Peyer's patch (tissue), 4 donors: ENCODE measurements around the gene SKI. TPM values are rescaled to one million over a fixed set of nuclear protein-coding genes. Genes with fewer than 3 reads are reported as not detected.

ENCODE experiments used
- DNase-seq, 3 donors: peaks; one replicate each; pipeline ENCODE4 v3.0.0-alpha.2; 2017 to 2019
- H3K27ac ChIP-seq, 4 donors: fragments of 200-600 bp; sonication (generic); one replicate each; pipeline ENCODE4 v1.5.1; 2016 to 2019
- H3K27me3 ChIP-seq, 2 donors: fragments of 200-600 bp; sonication (generic); one replicate each; pipeline ENCODE4 v1.5.1; 2019
- H3K36me3 ChIP-seq, 3 donors: fragments of 200-600 bp; sonication (generic); one replicate each; pipeline ENCODE4 v1.5.1; 2016 to 2019
- H3K4me1 ChIP-seq, 4 donors: fragments of 200-600 bp; sonication (generic); one replicate each; pipeline ENCODE4 v1.5.1; 2016 to 2019
- H3K4me3 ChIP-seq, 4 donors: fragments of 200-600 bp; sonication (generic); 1 replicate in 3 of 4; 2 replicates in 1 of 4; pipeline ENCODE4 v1.5.1; 2016 to 2019; ENCODE audit warnings: mild to moderate bottlenecking in 1 of 4
- H3K9me3 ChIP-seq, 4 donors: fragments of 200-600 bp; sonication (generic); one replicate each; pipeline ENCODE4 v1.5.1; 2016 to 2019; ENCODE audit warnings: mild to moderate bottlenecking in 1 of 4
- POLR2A ChIP-seq, 2 donors: fragments of 450-650 bp; IDR thresholded peaks; one replicate each; pipeline ENCODE4 v1.5.1; 2017; ENCODE audit warnings: antibody characterized with exemption in 2 of 2, mild to moderate bottlenecking in 2 of 2, moderate library complexity in 2 of 2
- total RNA-seq, 4 donors: library from RNA; depleted of rRNA; stranded (reverse); fragments of >200 nt; gene quantifications; one replicate each; pipeline ENCODE4 v1.1.0, GENCODE V29; 2016
- TF ChIP-seq, protein P1 (sequence below), 6 experiments: fragments of 450-650 bp in 4 of 6; fragments of 200-600 bp in 2 of 6; sonication (generic) in 1 of 6; IDR thresholded peaks; one replicate each; pipeline ENCODE4 v1.5.1; 2017 to 2019; ENCODE audit warnings: antibody characterized with exemption in 6 of 6, mild to moderate bottlenecking in 3 of 6, moderate library complexity in 1 of 6

Gene SKI
- total RNA-seq, 4 donors from 2014 or later, result 20.1 to 41.5 (median 37.1) TPM

DNA sequence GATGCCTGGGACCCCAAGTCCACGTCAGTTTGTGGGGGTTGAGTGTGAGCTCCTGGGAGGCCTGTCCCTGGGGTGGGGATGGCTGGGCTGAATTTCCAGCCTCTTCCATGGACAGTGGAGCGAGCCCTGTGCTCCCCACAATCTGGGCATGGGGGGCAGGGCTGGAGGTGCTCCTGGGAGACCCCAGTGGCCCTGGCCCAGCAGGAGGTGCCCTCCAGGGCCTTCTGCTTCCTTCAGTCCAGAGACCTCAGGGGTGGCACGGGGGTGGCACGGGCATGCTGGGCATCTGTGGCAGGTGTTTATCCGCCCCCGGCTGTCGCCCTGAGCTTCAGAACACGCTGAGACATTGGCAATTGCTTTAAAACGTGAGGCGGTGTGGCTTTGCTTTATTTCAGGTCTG lies 122.4 kb downstream of the SKI start:
- Histone ChIP-seq H3K27ac (no peak overlapping the region), H3K36me3 (no peaks in the 10 kb centered on the region), H3K4me3 (no peak overlapping the region), H3K9me3 (no peaks in the 10 kb centered on the region), H3K4me1 (no peaks in the 10 kb centered on the region), H3K27me3 (no peaks in the 10 kb centered on the region)
- TF ChIP-seq, protein P1, sequence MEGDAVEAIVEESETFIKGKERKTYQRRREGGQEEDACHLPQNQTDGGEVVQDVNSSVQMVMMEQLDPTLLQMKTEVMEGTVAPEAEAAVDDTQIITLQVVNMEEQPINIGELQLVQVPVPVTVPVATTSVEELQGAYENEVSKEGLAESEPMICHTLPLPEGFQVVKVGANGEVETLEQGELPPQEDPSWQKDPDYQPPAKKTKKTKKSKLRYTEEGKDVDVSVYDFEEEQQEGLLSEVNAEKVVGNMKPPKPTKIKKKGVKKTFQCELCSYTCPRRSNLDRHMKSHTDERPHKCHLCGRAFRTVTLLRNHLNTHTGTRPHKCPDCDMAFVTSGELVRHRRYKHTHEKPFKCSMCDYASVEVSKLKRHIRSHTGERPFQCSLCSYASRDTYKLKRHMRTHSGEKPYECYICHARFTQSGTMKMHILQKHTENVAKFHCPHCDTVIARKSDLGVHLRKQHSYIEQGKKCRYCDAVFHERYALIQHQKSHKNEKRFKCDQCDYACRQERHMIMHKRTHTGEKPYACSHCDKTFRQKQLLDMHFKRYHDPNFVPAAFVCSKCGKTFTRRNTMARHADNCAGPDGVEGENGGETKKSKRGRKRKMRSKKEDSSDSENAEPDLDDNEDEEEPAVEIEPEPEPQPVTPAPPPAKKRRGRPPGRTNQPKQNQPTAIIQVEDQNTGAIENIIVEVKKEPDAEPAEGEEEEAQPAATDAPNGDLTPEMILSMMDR (IDR thresholded peaks at IDR 0.05), result no peak
- TF ChIP-seq POLR2A (IDR thresholded peaks at IDR 0.05), result no peak
- DNase-seq, result no peak

DNA sequence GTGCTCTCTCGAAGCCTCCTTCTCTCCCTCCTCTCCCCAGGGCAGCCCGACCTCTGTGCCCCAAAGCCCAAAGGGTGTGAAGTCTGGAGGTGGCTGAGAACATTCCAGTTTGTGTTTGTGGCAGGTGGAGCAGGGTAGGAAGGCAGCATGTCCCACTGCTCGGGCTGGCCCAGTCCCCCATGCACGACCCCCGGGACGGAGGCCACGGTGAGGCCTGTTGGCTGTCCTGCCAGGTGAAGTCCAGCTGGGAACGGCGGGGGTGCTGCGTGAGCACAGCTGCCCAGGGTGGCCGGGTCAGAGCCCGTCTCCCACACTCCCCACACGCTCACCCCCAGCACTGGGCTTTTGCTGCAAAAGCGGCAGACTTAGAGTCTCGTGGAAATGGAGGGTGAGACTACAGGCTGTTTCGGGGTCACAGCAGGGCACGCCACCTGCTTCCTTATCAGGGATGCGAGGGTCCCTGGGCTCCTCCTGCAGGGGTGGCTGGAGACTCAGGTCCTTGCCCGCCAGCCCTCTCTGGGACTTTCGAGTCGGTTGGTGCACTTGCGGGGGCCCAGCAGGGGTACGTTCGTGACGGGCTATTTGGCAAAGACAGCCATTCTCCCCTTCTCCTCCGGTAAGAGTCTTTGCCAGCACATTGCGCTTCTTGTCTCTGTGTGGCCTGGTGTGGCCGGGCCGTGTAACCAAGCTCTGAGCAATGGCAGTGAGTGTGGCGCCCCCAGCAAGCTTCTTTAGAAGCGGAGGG lies 123.0 kb downstream of the SKI start:
- Histone ChIP-seq H3K36me3 (no peaks in the 10 kb centered on the region), H3K27me3 (no peaks in the 10 kb centered on the region), H3K4me3 (no peak overlapping the region), H3K27ac (no peak overlapping the region), H3K4me1 (no peaks in the 10 kb centered on the region), H3K9me3 (no peaks in the 10 kb centered on the region)
- TF ChIP-seq, protein P1 (IDR thresholded peaks at IDR 0.05), result no peak
- no peak for TF ChIP-seq POLR2A (IDR thresholded peaks at IDR 0.05)
- DNase-seq, result no peak

DNA sequence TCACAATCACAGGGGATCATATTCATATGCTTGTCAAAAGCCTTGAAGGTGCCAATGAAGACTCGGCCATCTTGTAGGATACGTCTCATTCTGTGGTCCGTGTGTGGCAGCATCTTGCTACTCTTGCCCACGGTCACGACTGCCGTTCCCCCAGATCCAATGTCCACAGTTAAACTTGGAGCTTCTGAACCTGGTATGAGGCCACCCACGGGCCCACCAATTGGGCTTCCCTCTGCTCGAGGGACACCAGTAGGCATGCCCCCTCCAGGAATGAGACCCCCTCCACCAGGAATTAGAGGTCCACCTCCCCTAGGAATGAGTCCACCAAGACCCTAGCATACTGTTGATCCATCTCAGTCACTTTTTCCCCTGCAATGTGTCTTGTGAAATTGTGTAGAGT lies 123.6 kb downstream of the SKI start:
- no peaks in the 10 kb centered on the region for H3K27me3 ChIP-seq
- TF ChIP-seq, protein P1 (IDR thresholded peaks at IDR 0.05), result no peak
- TF ChIP-seq POLR2A (IDR thresholded peaks at IDR 0.05), result no peak
- no peak overlapping the region for H3K27ac ChIP-seq
- no peak for DNase-seq
- no peaks in the 10 kb centered on the region for H3K36me3 ChIP-seq
- no peak overlapping the region for H3K4me3 ChIP-seq
- no peaks in the 10 kb centered on the region for H3K4me1 ChIP-seq
- H3K9me3 ChIP-seq, result no peaks in the 10 kb centered on the region

DNA sequence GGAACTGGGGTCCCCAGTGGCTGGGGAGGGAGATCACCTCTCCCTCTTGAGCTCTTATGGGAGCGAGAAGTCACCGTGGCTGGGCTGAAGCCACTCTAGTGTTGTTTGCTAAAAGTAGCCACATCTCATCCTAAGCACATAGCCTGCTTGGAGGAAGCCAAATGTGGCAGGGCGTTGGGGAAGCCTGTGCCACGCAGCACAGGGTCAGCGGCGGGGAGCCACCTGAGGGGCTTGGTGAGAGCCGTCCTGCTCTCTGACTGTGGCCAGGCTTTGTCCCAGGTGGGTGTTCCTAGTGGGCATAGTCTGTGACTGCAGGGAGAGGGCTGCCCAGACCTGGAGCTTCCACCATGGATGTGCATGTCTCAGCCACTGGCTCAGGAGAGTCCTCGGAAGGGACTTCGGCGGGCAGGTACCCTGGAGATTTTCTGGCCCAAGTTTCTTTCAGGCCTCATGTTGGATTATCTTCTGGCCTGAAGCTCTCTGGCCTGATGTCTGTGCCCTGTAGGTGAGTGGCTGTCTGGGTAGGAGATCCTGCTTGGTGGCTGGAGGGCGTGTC lies 124.3 kb downstream of the SKI start:
- Histone ChIP-seq H3K36me3 (no peaks in the 10 kb centered on the region), H3K4me1 (no peaks in the 10 kb centered on the region), H3K4me3 (no peak overlapping the region), H3K9me3 (no peaks in the 10 kb centered on the region), H3K27ac (no peak overlapping the region), H3K27me3 (no peaks in the 10 kb centered on the region)
- TF ChIP-seq, protein P1 (IDR thresholded peaks at IDR 0.05), result no peak
- TF ChIP-seq POLR2A (IDR thresholded peaks at IDR 0.05), result no peak
- no peak for DNase-seq

DNA sequence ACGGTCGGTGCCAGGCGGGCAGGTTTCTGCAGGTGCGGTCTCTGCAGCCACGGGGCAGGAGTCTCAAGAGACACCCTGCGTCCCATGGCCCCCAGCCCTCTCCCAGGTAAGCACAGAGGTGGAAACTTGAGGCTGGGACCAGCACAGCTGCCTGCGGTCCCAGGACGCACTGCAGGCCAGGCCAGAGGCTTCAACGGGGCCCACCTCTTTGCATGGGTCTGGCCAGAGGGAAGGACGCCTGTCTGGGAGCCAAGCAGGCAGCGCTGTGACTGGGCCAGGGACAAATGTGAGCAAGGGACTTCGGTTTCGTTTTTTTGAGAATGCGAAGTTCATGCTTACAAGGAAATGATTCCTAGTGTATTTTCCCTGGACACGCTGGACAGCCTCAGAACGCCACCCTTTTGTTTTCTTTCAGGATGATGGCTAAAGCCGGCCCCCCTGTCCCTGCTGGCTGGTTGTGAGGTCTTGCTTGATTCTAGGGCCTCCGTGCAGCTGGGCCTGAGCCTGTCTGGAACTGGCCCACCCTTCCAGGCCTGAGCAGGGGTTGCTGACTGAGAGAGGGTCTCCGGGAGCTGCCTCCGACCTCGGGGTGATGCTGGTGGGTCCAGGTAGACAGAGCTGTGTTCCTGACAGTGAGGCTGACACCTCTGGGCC lies 124.9 kb downstream of the SKI start:
- Histone ChIP-seq H3K27me3 (no peaks in the 10 kb centered on the region), H3K27ac (no peak overlapping the region), H3K36me3 (no peaks in the 10 kb centered on the region), H3K4me3 (no peak overlapping the region), H3K9me3 (no peaks in the 10 kb centered on the region), H3K4me1 (no peaks in the 10 kb centered on the region)
- no peak for DNase-seq
- TF ChIP-seq, protein P1 (IDR thresholded peaks at IDR 0.05), result no peak
- no peak for TF ChIP-seq POLR2A (IDR thresholded peaks at IDR 0.05)
